ENCODE results near the gene BTBD9.

- TF ChIP-seq OSR1 (CRISPR knock-in tag; IDR thresholded peaks at IDR 0.05) (no peak), CSRNP3 (CRISPR knock-in tag; IDR thresholded peaks at IDR 0.05) (no peak), SNAI2 (CRISPR knock-in tag; IDR thresholded peaks at IDR 0.05) (no peak), ZNF70 (CRISPR knock-in tag; IDR thresholded peaks at IDR 0.05) (no peak), ARNTL (CRISPR knock-in tag; IDR thresholded peaks at IDR 0.05; ENCODE audit: borderline replicate concordance, low read depth) (no peak), PPARA (CRISPR knock-in tag; IDR thresholded peaks at IDR 0.05; ENCODE audit: borderline replicate concordance) (no peak), TSHZ2 (CRISPR knock-in tag; IDR thresholded peaks at IDR 0.05) (no peak), ZFP3 (CRISPR knock-in tag; IDR thresholded peaks at IDR 0.05) (no peak), CSDC2 (CRISPR knock-in tag; IDR thresholded peaks at IDR 0.05) (no peak), RARB (CRISPR knock-in tag; IDR thresholded peaks at IDR 0.05) (no peak), TCF4 (CRISPR knock-in tag; IDR thresholded peaks at IDR 0.05; ENCODE audit: borderline replicate concordance) (no peak), ISL1 (CRISPR knock-in tag; IDR thresholded peaks at IDR 0.05) (no peak)
- TF ChIP-seq, protein P1, sequence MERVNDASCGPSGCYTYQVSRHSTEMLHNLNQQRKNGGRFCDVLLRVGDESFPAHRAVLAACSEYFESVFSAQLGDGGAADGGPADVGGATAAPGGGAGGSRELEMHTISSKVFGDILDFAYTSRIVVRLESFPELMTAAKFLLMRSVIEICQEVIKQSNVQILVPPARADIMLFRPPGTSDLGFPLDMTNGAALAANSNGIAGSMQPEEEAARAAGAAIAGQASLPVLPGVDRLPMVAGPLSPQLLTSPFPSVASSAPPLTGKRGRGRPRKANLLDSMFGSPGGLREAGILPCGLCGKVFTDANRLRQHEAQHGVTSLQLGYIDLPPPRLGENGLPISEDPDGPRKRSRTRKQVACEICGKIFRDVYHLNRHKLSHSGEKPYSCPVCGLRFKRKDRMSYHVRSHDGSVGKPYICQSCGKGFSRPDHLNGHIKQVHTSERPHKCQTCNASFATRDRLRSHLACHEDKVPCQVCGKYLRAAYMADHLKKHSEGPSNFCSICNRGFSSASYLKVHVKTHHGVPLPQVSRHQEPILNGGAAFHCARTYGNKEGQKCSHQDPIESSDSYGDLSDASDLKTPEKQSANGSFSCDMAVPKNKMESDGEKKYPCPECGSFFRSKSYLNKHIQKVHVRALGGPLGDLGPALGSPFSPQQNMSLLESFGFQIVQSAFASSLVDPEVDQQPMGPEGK (CRISPR knock-in tag; IDR thresholded peaks at IDR 0.05; ENCODE audit: borderline replicate concordance), result no peak
- TF ChIP-seq, protein P2, sequence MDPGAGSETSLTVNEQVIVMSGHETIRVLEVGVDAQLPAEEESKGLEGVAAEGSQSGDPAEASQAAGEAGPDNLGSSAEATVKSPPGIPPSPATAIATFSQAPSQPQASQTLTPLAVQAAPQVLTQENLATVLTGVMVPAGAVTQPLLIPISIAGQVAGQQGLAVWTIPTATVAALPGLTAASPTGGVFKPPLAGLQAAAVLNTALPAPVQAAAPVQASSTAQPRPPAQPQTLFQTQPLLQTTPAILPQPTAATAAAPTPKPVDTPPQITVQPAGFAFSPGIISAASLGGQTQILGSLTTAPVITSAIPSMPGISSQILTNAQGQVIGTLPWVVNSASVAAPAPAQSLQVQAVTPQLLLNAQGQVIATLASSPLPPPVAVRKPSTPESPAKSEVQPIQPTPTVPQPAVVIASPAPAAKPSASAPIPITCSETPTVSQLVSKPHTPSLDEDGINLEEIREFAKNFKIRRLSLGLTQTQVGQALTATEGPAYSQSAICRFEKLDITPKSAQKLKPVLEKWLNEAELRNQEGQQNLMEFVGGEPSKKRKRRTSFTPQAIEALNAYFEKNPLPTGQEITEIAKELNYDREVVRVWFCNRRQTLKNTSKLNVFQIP (CRISPR knock-in tag; IDR thresholded peaks at IDR 0.05; ENCODE audit: borderline replicate concordance, low read depth), result no peak
Observed at GRCh38 chr6:38636027-38636426, 3.7 kb downstream of the BTBD9 start.
